HG03442 (cell line): ENCODE data around the gene MAPK8IP2.
"Not testable (repeated sequence)": the region's sequence is repeated elsewhere in the genome, so short reads cannot be mapped to it uniquely, and the experiment has no call there.

Experiments used
- ATAC-seq: cut with Tn5 transposase; IDR thresholded peaks from one replicate; pipeline ENCODE4 v1.9.1; 2021; ENCODE audit warnings: mild to moderate bottlenecking, moderate library complexity; ENCODE audit not compliant: unreplicated experiment

The MAPK8IP2 gene

DNA sequence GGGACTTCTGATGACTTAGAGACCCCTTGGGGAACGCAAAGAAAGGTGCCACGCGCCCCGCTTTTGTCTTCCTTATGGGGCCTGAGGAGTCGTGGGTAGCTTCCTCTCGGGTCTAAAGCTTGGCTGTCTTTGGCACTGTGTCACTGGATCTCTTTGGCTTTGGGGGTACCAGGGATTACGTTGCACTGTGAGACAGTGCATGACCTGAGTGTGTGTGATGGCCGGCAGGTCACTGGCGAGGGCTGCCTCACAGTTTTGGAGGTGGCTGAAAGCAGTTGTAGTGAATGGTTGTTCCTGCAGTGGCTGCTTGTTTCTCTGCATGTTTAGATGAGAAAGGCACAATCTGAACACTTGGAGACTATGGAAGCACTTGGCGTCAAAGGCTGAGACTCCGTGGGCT is 33.2 kb downstream of the MAPK8IP2 start:
- ATAC-seq, result no peak

GRCh38 chr22:50635591-50635990 is 35.0 kb downstream of the MAPK8IP2 start:
- no peak for ATAC-seq

DNA sequence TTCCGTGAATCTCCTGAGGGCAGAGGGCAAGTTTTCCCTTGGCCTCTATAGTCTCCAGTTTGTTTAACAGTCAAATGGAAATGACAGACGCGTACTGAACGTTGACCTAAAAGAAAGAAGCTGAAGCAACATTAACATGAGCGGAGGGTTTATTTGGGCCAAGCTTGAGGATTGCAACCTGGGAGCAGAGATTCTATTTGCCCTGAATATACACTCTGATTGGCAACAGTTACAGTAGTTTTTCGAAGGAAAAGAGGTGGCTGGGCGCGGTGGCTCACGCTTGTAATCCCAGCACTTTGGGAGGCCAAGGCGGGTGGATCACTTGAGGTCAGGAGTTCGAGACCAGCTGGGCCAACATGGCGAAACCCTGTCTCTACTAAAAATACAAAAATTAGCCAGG is 39.7 kb downstream of the MAPK8IP2 start:
- not testable (repeated sequence) for ATAC-seq

GRCh38 chr22:50640857-50641647 is 40.5 kb downstream of the MAPK8IP2 start:
- ATAC-seq, result no peak

DNA sequence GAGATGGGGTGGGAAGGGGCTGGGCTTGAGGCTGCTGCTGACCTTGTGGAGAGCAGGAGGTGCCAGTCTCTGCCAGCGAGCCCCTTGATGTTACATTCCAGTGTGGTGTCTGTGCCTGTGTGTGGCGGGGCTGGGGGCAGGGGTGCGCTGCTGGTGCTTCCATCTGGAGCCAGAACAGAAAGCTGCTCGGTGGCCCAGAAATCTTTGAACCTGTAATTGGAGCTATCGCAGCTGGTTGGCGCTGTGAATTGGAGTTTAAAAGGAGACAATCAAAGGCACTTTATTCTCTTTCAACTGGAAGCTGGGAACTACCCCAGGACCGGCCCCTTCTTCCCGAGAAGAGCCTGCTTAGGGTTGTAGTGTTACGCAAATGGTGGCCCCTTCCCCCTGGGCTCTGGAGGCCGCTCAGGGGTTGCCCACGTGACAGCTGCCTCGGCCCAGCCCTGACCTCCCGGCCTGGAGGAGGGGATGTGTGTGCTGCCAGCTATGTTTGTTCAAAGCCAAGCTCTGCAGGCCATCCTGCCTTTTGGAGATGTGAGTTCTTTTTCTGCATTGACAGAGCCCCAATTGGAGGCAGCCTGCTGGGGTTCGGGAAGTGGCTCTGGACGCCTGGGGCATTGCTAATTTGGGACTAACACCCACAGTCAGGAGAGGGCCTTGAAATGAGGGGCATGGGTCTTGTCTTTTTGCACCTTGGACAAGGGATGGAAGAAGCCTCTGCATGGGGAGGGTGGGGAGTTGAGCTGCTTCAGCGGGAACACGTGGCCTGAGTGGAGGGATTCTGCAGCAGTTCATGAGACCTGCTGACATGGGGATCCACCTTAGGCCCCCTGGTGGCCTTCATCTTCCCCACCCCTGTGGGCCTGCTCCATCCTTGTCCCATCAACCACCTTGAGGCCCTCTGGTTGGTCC is 41.4 kb downstream of the MAPK8IP2 start:
- no peak for ATAC-seq

- ATAC-seq, result not testable (repeated sequence)
These were observed 42.6 kb downstream of the MAPK8IP2 start for GRCh38 chr22:50643021-50643820.

DNA sequence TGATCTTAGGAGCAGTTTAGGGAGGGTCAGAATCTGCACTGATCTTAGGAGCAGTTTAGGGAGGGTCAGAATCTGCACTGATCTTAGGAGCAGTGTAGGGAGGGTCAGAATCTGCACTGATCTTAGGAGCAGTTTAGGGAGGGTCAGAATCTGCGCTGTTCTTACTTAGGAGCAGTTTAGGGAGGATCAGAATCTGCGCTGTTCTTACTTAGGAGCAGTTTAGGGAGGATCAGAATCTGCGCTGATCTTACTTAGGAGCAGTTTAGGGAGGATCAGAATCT is 43.2 kb downstream of the MAPK8IP2 start:
- not testable (repeated sequence) for ATAC-seq

DNA sequence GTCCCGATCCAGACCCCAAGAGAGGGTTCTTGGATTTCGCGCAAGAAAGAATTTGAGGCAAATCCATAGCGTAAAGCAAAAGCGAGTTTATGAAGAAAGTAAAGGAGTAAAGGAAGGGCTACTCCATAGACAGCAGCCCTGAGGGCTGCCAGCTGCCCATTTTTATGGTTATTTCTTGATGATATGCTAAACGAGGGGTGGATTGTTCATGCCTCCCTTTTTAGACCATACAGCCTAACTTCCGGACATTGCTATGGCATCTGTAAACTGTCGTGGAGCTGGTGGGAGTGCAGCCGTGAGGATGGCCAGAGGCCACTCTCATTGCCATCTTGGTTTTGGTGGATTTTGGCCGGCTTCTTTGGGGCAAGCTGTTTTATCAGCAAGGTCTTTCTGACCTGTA is 52.7 kb downstream of the MAPK8IP2 start:
- ATAC-seq, result no peak

DNA sequence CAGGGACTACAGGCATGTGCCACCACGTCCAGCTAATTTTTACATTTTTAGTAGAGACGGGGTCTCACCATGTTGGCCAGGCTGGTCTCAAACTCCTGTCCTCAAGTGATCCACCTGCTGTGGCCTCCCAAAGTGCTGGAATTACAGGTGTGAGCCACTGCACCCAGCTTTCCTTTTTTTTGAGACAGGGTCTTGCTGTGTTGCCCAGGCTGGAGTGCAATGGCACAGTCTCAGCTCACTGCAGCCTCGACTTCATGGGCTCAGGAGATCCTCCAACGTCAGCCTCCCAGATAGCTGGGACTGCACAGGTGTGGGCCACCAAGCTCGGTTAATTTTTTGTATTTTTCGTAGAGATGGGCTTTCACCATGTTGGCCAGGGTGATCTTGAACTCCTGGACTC is 54.1 kb downstream of the MAPK8IP2 start:
- not testable (repeated sequence) for ATAC-seq

DNA sequence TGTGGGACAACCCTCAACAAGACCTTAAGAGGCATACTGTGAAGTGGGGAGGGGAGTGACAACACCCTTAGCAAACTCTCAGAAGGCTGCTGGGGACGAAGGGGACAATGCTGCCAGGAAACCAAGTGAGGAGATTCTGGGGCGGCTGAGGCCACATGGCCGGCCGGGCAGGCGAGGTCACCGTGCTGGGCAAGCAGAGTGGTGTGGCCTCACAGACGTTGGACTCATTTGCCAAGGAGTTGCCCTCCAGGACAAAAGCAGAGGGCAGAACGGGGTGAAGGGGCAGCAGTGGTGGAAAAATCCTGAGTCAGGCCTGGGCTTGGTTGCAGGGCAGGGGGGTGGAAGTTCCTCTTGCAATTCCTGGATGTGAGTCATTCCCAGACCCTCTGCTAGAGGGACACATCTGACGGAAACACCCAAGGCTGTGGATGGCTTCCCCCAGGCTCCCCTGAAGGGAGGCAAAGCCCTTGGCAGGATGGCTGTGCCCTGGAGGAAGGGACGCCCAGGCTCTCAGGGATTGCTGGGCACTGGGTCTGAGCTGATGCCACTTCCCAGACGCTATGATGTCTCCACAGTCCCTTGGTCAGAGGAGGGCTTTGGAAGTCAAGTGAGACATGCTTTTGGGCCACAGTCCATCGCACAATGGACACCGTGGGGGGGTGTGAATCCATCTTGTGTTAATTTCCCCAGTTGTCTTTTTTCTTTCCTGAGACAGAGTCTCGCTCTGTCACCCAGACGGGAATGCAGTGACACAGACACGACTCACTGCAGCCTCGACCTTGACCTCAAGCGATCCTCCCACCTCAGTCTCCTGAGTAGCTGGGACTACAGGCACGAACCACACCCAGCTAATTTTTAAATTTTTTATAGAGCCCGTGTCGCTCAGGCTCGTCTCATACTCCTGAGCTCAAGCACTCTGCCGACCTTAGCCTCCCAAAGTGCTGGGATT is 55.8 kb downstream of the MAPK8IP2 start:
- ATAC-seq, result no peak

- ATAC-seq, result no peak
These were observed 57.3 kb downstream of the MAPK8IP2 start for GRCh38 chr22:50657925-50658324.

GRCh38 chr22:50659711-50660110 is 59.1 kb downstream of the MAPK8IP2 start:
- not testable (repeated sequence) for ATAC-seq

- no peak for ATAC-seq
These were observed 59.7 kb downstream of the MAPK8IP2 start for GRCh38 chr22:50660306-50660705.
